ENCODE results near the gene ASPSCR1. TPM values are rescaled to one million over a fixed set of nuclear protein-coding genes. Genes with fewer than 3 reads are reported as not detected.

Gene ASPSCR1
- total and polyA plus RNA-seq, 2 of the 13 experiments (the other 11 are each of a cell fraction or from before 2014, with no cell fraction given) = 274 to 314 TPM

DNA sequence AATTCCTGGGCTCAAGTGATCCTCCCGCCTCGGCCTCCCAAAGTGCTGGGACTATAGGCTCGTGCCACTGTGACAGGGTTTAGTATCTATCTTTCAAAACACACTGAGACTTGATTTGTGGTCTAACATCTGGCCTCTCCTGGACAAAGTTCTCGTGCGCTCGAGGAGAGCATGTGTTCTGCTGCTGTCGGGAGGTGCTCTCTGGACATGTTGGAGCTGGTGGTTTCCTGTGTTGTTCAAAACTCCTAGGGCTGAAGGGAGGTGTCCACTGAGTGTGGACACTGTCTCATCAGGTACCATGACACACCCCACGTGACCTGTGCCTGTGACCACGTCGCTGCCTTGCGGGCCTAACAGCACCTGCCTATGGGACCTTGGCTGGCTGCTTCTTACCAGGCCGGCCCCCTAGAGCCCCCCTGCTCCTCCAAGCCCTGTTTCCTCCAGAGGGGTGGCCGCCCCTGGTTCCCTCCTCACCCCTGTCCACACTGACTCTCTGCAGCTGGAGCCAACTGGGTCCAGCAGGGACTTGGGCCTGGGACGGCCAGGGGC, 68.6 kb downstream of the ASPSCR1 start (continued):
- TF ChIP-seq, protein P1, sequence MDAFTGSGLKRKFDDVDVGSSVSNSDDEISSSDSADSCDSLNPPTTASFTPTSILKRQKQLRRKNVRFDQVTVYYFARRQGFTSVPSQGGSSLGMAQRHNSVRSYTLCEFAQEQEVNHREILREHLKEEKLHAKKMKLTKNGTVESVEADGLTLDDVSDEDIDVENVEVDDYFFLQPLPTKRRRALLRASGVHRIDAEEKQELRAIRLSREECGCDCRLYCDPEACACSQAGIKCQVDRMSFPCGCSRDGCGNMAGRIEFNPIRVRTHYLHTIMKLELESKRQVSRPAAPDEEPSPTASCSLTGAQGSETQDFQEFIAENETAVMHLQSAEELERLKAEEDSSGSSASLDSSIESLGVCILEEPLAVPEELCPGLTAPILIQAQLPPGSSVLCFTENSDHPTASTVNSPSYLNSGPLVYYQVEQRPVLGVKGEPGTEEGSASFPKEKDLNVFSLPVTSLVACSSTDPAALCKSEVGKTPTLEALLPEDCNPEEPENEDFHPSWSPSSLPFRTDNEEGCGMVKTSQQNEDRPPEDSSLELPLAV (CRISPR knock-in tag; conservative IDR thresholded peaks at IDR 0.05; ENCODE audit: low read depth) = no peak
- no peak for TF ChIP-seq ZFP36L1 (CRISPR knock-in tag; IDR thresholded peaks at IDR 0.05)
- no peak for TF ChIP-seq WIZ (CRISPR knock-in tag; IDR thresholded peaks at IDR 0.05)
- no peak for TF ChIP-seq NFIC (IDR thresholded peaks at IDR 0.05; ENCODE audit: low read length)
- peak; percentile 42; the same call in 1 of the 2 replicates for TF ChIP-seq SPEN (CRISPR knock-in tag; IDR thresholded peaks at IDR 0.05; ENCODE audit: low read depth)
- no peak for TF ChIP-seq HDAC1 (CRISPR knock-in tag; IDR thresholded peaks at IDR 0.05)
- TF ChIP-seq, protein P2, sequence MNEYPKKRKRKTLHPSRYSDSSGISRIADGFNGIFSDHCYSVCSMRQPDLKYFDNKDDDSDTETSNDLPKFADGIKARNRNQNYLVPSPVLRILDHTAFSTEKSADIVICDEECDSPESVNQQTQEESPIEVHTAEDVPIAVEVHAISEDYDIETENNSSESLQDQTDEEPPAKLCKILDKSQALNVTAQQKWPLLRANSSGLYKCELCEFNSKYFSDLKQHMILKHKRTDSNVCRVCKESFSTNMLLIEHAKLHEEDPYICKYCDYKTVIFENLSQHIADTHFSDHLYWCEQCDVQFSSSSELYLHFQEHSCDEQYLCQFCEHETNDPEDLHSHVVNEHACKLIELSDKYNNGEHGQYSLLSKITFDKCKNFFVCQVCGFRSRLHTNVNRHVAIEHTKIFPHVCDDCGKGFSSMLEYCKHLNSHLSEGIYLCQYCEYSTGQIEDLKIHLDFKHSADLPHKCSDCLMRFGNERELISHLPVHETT (CRISPR knock-in tag; conservative IDR thresholded peaks at IDR 0.05) = no peak
- peak in 1 of 2 experiments; percentile 47; a peak in 1 of 4 replicates for TF ChIP-seq POLR2A (IDR thresholded peaks at IDR 0.05; ENCODE audit: insufficient read depth in 1 of 2, low read depth in 2 of 2, low read length in 2 of 2)
- TF ChIP-seq ZNF382 (CRISPR knock-in tag; IDR thresholded peaks at IDR 0.05; ENCODE audit: borderline replicate concordance) = no peak
- no peak for TF ChIP-seq KLF13 (CRISPR knock-in tag; IDR thresholded peaks at IDR 0.05)
- TF ChIP-seq ZFP36 (IDR thresholded peaks at IDR 0.05; ENCODE audit: borderline replicate concordance, low read depth, low read length, partially characterized antibody) = no peak
- no peak for TF ChIP-seq TCF12 (IDR thresholded peaks at IDR 0.05)
- no peak for TF ChIP-seq TCF12 (CRISPR knock-in tag; IDR thresholded peaks at IDR 0.05)
- no peak for TF ChIP-seq SRSF4 (IDR thresholded peaks at IDR 0.05; ENCODE audit: low read depth, low read length, poor library complexity, severe bottlenecking)
- no peak for TF ChIP-seq IRX3 (CRISPR knock-in tag; IDR thresholded peaks at IDR 0.05; ENCODE audit: borderline replicate concordance, low read depth)
- TF ChIP-seq PHF21A (CRISPR knock-in tag; IDR thresholded peaks at IDR 0.05) = no peak
- TF ChIP-seq TRAFD1 (CRISPR knock-in tag; IDR thresholded peaks at IDR 0.05; ENCODE audit: borderline replicate concordance) = no peak
- TF ChIP-seq RNF2 (conservative IDR thresholded peaks at IDR 0.05; ENCODE audit: low read depth) = no peak
- no peak for TF ChIP-seq ZNF563 (CRISPR knock-in tag; IDR thresholded peaks at IDR 0.05)
- no peak for TF ChIP-seq ZNF773 (CRISPR knock-in tag; IDR thresholded peaks at IDR 0.05; ENCODE audit: borderline replicate concordance)
- peak; percentile 61 for TF ChIP-seq MAX (IDR thresholded peaks at IDR 0.05)
- TF ChIP-seq GABPB1 (CRISPR knock-in tag; IDR thresholded peaks at IDR 0.05) = no peak
- TF ChIP-seq MBD4 (IDR thresholded peaks at IDR 0.05; ENCODE audit: borderline replicate concordance, low read length) = no peak
- TF ChIP-seq ZSCAN9 (CRISPR knock-in tag; IDR thresholded peaks at IDR 0.05; ENCODE audit: borderline replicate concordance) = no peak
- TF ChIP-seq, protein P3, sequence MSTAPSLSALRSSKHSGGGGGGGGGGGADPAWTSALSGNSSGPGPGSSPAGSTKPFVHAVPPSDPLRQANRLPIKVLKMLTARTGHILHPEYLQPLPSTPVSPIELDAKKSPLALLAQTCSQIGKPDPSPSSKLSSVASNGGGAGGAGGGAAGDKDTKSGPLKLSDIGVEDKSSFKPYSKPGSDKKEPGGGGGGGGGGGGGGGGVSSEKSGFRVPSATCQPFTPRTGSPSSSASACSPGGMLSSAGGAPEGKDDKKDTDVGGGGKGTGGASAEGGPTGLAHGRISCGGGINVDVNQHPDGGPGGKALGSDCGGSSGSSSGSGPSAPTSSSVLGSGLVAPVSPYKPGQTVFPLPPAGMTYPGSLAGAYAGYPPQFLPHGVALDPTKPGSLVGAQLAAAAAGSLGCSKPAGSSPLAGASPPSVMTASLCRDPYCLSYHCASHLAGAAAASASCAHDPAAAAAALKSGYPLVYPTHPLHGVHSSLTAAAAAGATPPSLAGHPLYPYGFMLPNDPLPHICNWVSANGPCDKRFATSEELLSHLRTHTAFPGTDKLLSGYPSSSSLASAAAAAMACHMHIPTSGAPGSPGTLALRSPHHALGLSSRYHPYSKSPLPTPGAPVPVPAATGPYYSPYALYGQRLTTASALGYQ (CRISPR knock-in tag; IDR thresholded peaks at IDR 0.05) = no peak
- TF ChIP-seq MED8 (CRISPR knock-in tag; IDR thresholded peaks at IDR 0.05; ENCODE audit: insufficient replicate concordance) = no peak
